ENCODE results near the gene SIX3.

DNA sequence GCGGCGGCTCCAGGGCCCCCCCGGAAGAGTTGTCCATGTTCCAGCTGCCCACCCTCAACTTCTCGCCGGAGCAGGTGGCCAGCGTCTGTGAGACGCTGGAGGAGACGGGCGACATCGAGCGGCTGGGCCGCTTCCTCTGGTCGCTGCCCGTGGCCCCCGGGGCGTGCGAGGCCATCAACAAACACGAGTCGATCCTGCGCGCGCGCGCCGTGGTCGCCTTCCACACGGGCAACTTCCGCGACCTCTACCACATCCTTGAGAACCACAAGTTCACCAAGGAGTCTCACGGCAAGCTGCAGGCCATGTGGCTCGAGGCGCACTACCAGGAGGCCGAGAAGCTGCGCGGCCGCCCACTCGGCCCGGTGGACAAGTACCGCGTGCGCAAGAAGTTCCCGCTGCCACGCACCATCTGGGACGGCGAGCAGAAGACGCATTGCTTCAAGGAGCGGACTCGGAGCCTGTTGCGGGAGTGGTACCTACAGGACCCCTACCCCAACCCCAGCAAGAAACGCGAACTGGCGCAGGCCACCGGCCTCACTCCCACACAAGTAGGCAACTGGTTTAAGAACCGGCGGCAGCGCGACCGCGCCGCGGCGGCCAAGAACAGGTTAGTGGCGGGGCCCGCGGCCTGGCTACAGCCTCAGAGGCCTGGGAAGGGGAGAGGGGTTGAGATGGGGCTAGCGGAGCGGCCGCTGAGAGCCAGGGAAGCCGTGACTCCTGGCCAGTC is 965 bp downstream of the SIX3 start:
- TF ChIP-seq, protein P1, sequence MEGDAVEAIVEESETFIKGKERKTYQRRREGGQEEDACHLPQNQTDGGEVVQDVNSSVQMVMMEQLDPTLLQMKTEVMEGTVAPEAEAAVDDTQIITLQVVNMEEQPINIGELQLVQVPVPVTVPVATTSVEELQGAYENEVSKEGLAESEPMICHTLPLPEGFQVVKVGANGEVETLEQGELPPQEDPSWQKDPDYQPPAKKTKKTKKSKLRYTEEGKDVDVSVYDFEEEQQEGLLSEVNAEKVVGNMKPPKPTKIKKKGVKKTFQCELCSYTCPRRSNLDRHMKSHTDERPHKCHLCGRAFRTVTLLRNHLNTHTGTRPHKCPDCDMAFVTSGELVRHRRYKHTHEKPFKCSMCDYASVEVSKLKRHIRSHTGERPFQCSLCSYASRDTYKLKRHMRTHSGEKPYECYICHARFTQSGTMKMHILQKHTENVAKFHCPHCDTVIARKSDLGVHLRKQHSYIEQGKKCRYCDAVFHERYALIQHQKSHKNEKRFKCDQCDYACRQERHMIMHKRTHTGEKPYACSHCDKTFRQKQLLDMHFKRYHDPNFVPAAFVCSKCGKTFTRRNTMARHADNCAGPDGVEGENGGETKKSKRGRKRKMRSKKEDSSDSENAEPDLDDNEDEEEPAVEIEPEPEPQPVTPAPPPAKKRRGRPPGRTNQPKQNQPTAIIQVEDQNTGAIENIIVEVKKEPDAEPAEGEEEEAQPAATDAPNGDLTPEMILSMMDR (IDR thresholded peaks at IDR 0.05), result no peak
- TF ChIP-seq POLR2AphosphoS5 (IDR thresholded peaks at IDR 0.05) (no peak), EP300 (IDR thresholded peaks at IDR 0.05) (no peak)
